Transverse colon (tissue), 4 donors: ENCODE results near the gene LDLRAD4.

Source experiments
- CTCF ChIP-seq, 5 experiments: fragments of 200-600 bp in 3 of 5; fragments of 450-650 bp in 2 of 5; sonication (generic) in 3 of 5; IDR thresholded peaks; 1 replicate in 2 of 5; 2 replicates in 3 of 5; pipeline ENCODE4 v1.5.1; 2016 to 2017; ENCODE audit warnings: antibody characterized with exemption in 5 of 5, inconsistent platforms in 3 of 5, mild to moderate bottlenecking in 2 of 5, moderate library complexity in 1 of 5
- POLR2A ChIP-seq: fragments of 450-650 bp; IDR thresholded peaks from one replicate; pipeline ENCODE4 v1.6.1; 2016; ENCODE audit warnings: antibody characterized with exemption, mild to moderate bottlenecking, moderate library complexity
- POLR2AphosphoS5 ChIP-seq, 3 donors: sonication (generic); formaldehyde crosslinking; IDR thresholded peaks; one replicate each; pipeline ENCODE4 v1.6.1; 2016; ENCODE audit warnings: antibody characterized with exemption in 3 of 3

GRCh38 chr18:13241083-13241892, 22.7 kb downstream of the LDLRAD4 start:
- no peak for TF ChIP-seq CTCF (IDR thresholded peaks at IDR 0.05)
- TF ChIP-seq POLR2A = no peak
- no peak for TF ChIP-seq POLR2AphosphoS5 (IDR thresholded peaks at IDR 0.05)
